MM.1S (cell line): ENCODE results near the gene KMT2E.

ENCODE experiments used
- CTCF ChIP-seq: fragments of 300-600 bp; sonication (generic); IDR thresholded peaks from 2 replicates; pipeline ENCODE4 v1.5.1; 2016; ENCODE audit warnings: antibody characterized with exemption, low read length, mixed read lengths
- EZH2 ChIP-seq: fragments of 300-600 bp; sonication (generic); optimal IDR thresholded peaks from 2 replicates; pipeline ENCODE3; 2017; ENCODE audit warnings: low read depth, mild to moderate bottlenecking, antibody characterized with exemption, low read length, mixed read lengths
- EZH2phosphoT487 ChIP-seq: fragments of 300-600 bp; sonication (generic); IDR thresholded peaks from 2 replicates; pipeline ENCODE4 v1.6.1; 2018; ENCODE audit warnings: antibody characterized with exemption, low read length

- TF ChIP-seq CTCF = no peak
- no peak for TF ChIP-seq EZH2
- TF ChIP-seq EZH2phosphoT487 = no peak
Observed at GRCh38 chr7:104993217-104993862, 20.7 kb upstream of the KMT2E start.
